HepG2 (cell line): Measurements from ENCODE around the gene NAALAD2. TPM values are rescaled to one million over a fixed set of nuclear protein-coding genes. Genes with fewer than 3 reads are reported as not detected.

Source experiments
- ATAC-seq: fragments of 200-7000 bp; cut with Tn5 transposase; 3 replicates; pipeline ENCODE4 v1.9.1; 2020; ENCODE audit warnings: mild to moderate bottlenecking, moderate library complexity
- BruUV-seq: library from RNA; stranded (reverse); fragments of 400-500 nt; replicated peaks from 2 replicates; lab custom pipeline; 2021; lab: Mats Ljungman, UMichigan
- CTCF ChIA-PET: fragments of 300-600 bp; formaldehyde crosslinking; extraction: SDS; loops from one replicate; lab custom pipeline; 2021; ENCODE audit warnings: low total read pairs, inconsistent platforms, low intra/inter-chr PET ratio; lab: Yijun Ruan, JAX
- POLR2A ChIA-PET: fragments of 350-600 bp; sonication (Branson Sonifier 250); formaldehyde crosslinking; loops from one replicate; lab custom pipeline; 2020; ENCODE audit warnings: antibody characterized with exemption, inconsistent platforms; lab: Yijun Ruan, JAX
- DNase-seq: peaks from one replicate; pipeline ENCODE4 v3.0.0-alpha.2; 2015; ENCODE audit warnings: low spot score
- FAIRE-seq: peaks from 3 replicates; lab custom pipeline; 2011; peaks lifted over from hg19 to GRCh38; lab: Jason Lieb, UNC
- H2AFZ ChIP-seq: one replicate; pipeline ENCODE4 v1.6.1; 2011; ENCODE audit warnings: low read length, inconsistent platforms
- H3K27ac ChIP-seq: fragments of 300-600 bp; 3 replicates; pipeline ENCODE4 v1.8.0; 2011; ENCODE audit warnings: mixed run types, mild to moderate bottlenecking, mixed read lengths, low read length, inconsistent platforms; ENCODE audit not compliant: insufficient read depth; ENCODE audit errors: extremely low read length
- H3K27me3 ChIP-seq, 2 experiments: fragments of 200-600 bp in 1 of 2; 2 replicates in 1 of 2; 3 replicates in 1 of 2; pipeline versions ENCODE4 v1.6.0 to v1.8.0; 2011; ENCODE audit warnings: low read length in 2 of 2, mild to moderate bottlenecking in 2 of 2, moderate library complexity in 2 of 2, inconsistent platforms in 1 of 2; ENCODE audit not compliant: insufficient read depth in 2 of 2, control insufficient read depth in 1 of 2
- H3K36me3 ChIP-seq, 2 experiments: fragments of 200-600 bp in 1 of 2; replicated peaks in 1 of 2; 2 replicates in 1 of 2; 3 replicates in 1 of 2; pipeline versions ENCODE4 v1.5.1 to v1.8.0; 2011; ENCODE audit warnings: low read length in 2 of 2, inconsistent platforms in 1 of 2; ENCODE audit not compliant: insufficient read depth in 2 of 2, control insufficient read depth in 1 of 2
- H3K4me1 ChIP-seq: 2 replicates; pipeline ENCODE4 v1.5.1; 2012; ENCODE audit warnings: low read length, inconsistent platforms; ENCODE audit not compliant: insufficient read depth
- H3K4me2 ChIP-seq: 2 replicates; pipeline ENCODE4 v1.6.0; 2011; ENCODE audit warnings: low read depth, low read length, inconsistent platforms
- H3K4me3 ChIP-seq, 3 experiments: fragments of 200-600 bp in 1 of 3; sonication (generic), shearing (Covaris generic) in 1 of 3; replicated peaks in 1 of 3; 2 replicates each; pipeline ENCODE4 v1.5.1; 2011 to 2016; ENCODE audit warnings: low read length in 3 of 3, inconsistent platforms in 2 of 3, low read depth in 2 of 3, mild to moderate bottlenecking in 2 of 3, control low read depth in 1 of 3, mixed read lengths in 1 of 3; ENCODE audit not compliant: insufficient read depth in 1 of 3
- H3K79me2 ChIP-seq: one replicate; pipeline ENCODE4 v1.6.1; 2011; ENCODE audit warnings: low read length, inconsistent platforms; ENCODE audit not compliant: insufficient read depth
- H3K9ac ChIP-seq: 2 replicates; pipeline ENCODE4 v1.6.0; 2011; ENCODE audit warnings: mild to moderate bottlenecking, low read depth, low read length, inconsistent platforms; ENCODE audit not compliant: insufficient read depth
- H3K9me3 ChIP-seq: 2 replicates; pipeline ENCODE4 v1.5.1; 2012; ENCODE audit warnings: mild to moderate bottlenecking, low read length
- H4K20me1 ChIP-seq: 2 replicates; pipeline ENCODE4 v1.6.0; 2011; ENCODE audit warnings: inconsistent platforms, mild to moderate bottlenecking, low read length, moderate library complexity; ENCODE audit not compliant: insufficient read depth
- DNMT1 ChIP-seq: sonication (generic); formaldehyde crosslinking; IDR thresholded peaks from 2 replicates; pipeline ENCODE4 v1.5.1; 2020; ENCODE audit warnings: mild to moderate bottlenecking, missing genetic modification reagents
- HNRNPUL1 ChIP-seq: fragments of 200-400 bp; formaldehyde crosslinking; IDR thresholded peaks from 2 replicates; pipeline ENCODE4 v1.6.1; 2017; ENCODE audit warnings: low read depth, mild to moderate bottlenecking, low read length, moderate library complexity
- MAFG ChIP-seq: sonication (generic); formaldehyde crosslinking; IDR thresholded peaks from 2 replicates; pipeline ENCODE4 v1.5.1; 2020; ENCODE audit warnings: mild to moderate bottlenecking, missing genetic modification reagents
- MEIS2 ChIP-seq: sonication (generic); formaldehyde crosslinking; IDR thresholded peaks from 2 replicates; pipeline ENCODE4 v1.9.0; 2021; ENCODE audit warnings: mild to moderate bottlenecking, missing genetic modification reagents
- NCOA2 ChIP-seq: sonication (generic); formaldehyde crosslinking; IDR thresholded peaks from 2 replicates; pipeline ENCODE4 v1.8.0; 2022; ENCODE audit warnings: inconsistent platforms
- NFKB2 ChIP-seq: sonication (generic); formaldehyde crosslinking; IDR thresholded peaks from 2 replicates; pipeline ENCODE4 v1.4.0; 2020; ENCODE audit warnings: missing genetic modification reagents, borderline replicate concordance
- PCBP1 ChIP-seq: fragments of 200-400 bp; formaldehyde crosslinking; IDR thresholded peaks from 2 replicates; pipeline ENCODE4 v1.6.1; 2017; ENCODE audit warnings: mild to moderate bottlenecking, low read depth, low read length, borderline replicate concordance
- ZMYM4 ChIP-seq: sonication (generic); formaldehyde crosslinking; IDR thresholded peaks from 2 replicates; pipeline ENCODE4 v1.8.1; 2023; ENCODE audit warnings: mild to moderate bottlenecking, missing genetic modification reagents
- ZNF484 ChIP-seq: sonication (generic); formaldehyde crosslinking; IDR thresholded peaks from 2 replicates; pipeline ENCODE4 v1.5.1; 2020; ENCODE audit warnings: mild to moderate bottlenecking, low read depth, missing genetic modification reagents, borderline replicate concordance
- ZNF543 ChIP-seq: sonication (generic); formaldehyde crosslinking; IDR thresholded peaks from 2 replicates; pipeline ENCODE4 v1.4.0; 2020; ENCODE audit warnings: mild to moderate bottlenecking, missing genetic modification reagents
- WGBS: methylation state at CpG from one replicate; pipeline ENCODE4 v1.1.6; 2017; ENCODE audit warnings: low lambda C conversion rate; 5-methylcytosine and 5-hydroxymethylcytosine counted together
- in situ Hi-C: cut with HindIII; loops from 2 replicates; pipeline ENCODE4 v1.10.0; 2017; ENCODE audit warnings: low pct_unique_long_range_greater_than_20kb; ENCODE audit not compliant: extremely low pct_ligation_motif_present
- intact Hi-C: fragments of 100-400 bp; cut with micrococcal nuclease; formaldehyde crosslinking; loops from one replicate; pipeline ENCODE4 v1.10.0; 2022; ENCODE audit not compliant: unreplicated experiment
- polyA plus RNA-seq, 8 experiments: library from polyadenylated mRNA; depleted of rRNA in 3 of 8; stranded (reverse) in 7 of 8; unstranded in 1 of 8; fragments of >200 nt; fragmentation: Illumina TruSeq in 4 of 8; extraction: Trizol in 4 of 8; gene quantifications; 2 replicates each; pipeline versions ENCODE4 v1.2.1 to v1.2.3, GENCODE V29; 2011 to 2016; ENCODE audit warnings: low read depth in 4 of 8, missing spikeins in 1 of 8, mixed read lengths in 1 of 8; ENCODE audit not compliant: insufficient read depth in 1 of 8
- total RNA-seq, 5 experiments: library from RNA; depleted of rRNA; stranded (reverse); fragments of >200 nt; fragmentation: Illumina TruSeq; extraction: Trizol; gene quantifications; 2 replicates each; pipeline ENCODE4 v1.2.3, GENCODE V29; 2016; ENCODE audit warnings: low read depth in 1 of 5
- TF ChIP-seq, protein P1 (sequence below): sonication (generic); formaldehyde crosslinking; IDR thresholded peaks from 2 replicates; pipeline ENCODE4 v1.5.0; 2020; ENCODE audit warnings: missing genetic modification reagents
- TF ChIP-seq, protein P2 (sequence below): sonication (generic); formaldehyde crosslinking; IDR thresholded peaks from 2 replicates; pipeline ENCODE4 v1.4.0; 2020; ENCODE audit warnings: missing genetic modification reagents, borderline replicate concordance
- TF ChIP-seq, protein P3 (sequence below): sonication (generic); formaldehyde crosslinking; IDR thresholded peaks from 2 replicates; pipeline ENCODE4 v1.4.0; 2020; ENCODE audit warnings: low read depth, mild to moderate bottlenecking, missing genetic modification reagents
- TF ChIP-seq, protein P4 (sequence below): sonication (generic); formaldehyde crosslinking; IDR thresholded peaks from 2 replicates; pipeline ENCODE4 v1.5.0; 2020; ENCODE audit warnings: mild to moderate bottlenecking, missing genetic modification reagents, moderate library complexity
- TF ChIP-seq, protein P5 (sequence below): fragments of 450-650 bp; IDR thresholded peaks from 2 replicates; pipeline ENCODE4 v1.6.1; 2016

NAALAD2 gene
- total and polyA plus RNA-seq, 2 of the 13 experiments (the other 11 are each of a cell fraction or from before 2014, with no cell fraction given) = 8.0 to 8.9 TPM

DNA sequence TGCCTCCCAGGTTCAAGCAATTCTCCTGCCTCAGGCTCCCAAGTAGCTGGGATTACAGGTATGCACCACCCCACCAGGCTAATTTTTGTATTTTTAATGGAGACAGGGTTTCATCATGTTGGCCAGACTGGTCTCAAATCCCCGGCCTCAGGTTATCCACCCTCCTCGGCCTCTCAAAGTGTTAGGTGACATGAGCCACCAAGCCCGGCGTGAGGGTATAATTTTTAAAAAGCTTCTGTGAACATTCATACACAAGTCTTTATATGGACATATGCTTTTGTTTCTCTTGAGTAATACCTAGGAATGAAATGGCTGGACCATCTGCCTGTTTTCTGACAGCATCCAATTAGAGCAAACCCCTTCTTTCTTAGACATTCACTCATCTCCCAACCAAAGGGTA, 14.3 kb upstream of the NAALAD2 start:
- no TSS peak for BruUV-seq
- CTCF ChIA-PET = no interaction called here
- H3K9ac ChIP-seq = no peak overlapping the region
- H3K27me3 ChIP-seq = no peaks in the 10 kb centered on the region; a peak in 1 of 5 replicates
- in situ Hi-C loops = no loop called here
- no peaks in the 10 kb centered on the region for H3K4me1 ChIP-seq
- ATAC-seq = no peak
- no peaks in the 10 kb centered on the region for H4K20me1 ChIP-seq
- no peak overlapping the region for H3K4me3 ChIP-seq
- H3K36me3 ChIP-seq = no peaks in the 10 kb centered on the region
- H2AFZ ChIP-seq = no peak overlapping the region
- H3K4me2 ChIP-seq = no peak overlapping the region
- no peak for FAIRE-seq
- H3K9me3 ChIP-seq = no peaks in the 10 kb centered on the region
- TF ChIP-seq ZNF484 (CRISPR knock-in tag) (no peak), MEIS2 (CRISPR knock-in tag) (no peak), NCOA2 (CRISPR knock-in tag) (no peak), HNRNPUL1 (no peak), ZNF543 (CRISPR knock-in tag) (no peak), ZMYM4 (no peak), PCBP1 (no peak), NFKB2 (CRISPR knock-in tag) (no peak), MAFG (CRISPR knock-in tag) (no peak), DNMT1 (no peak)
- TF ChIP-seq, protein P1, sequence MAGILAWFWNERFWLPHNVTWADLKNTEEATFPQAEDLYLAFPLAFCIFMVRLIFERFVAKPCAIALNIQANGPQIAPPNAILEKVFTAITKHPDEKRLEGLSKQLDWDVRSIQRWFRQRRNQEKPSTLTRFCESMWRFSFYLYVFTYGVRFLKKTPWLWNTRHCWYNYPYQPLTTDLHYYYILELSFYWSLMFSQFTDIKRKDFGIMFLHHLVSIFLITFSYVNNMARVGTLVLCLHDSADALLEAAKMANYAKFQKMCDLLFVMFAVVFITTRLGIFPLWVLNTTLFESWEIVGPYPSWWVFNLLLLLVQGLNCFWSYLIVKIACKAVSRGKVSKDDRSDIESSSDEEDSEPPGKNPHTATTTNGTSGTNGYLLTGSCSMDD = no peak
- TF ChIP-seq, protein P2, sequence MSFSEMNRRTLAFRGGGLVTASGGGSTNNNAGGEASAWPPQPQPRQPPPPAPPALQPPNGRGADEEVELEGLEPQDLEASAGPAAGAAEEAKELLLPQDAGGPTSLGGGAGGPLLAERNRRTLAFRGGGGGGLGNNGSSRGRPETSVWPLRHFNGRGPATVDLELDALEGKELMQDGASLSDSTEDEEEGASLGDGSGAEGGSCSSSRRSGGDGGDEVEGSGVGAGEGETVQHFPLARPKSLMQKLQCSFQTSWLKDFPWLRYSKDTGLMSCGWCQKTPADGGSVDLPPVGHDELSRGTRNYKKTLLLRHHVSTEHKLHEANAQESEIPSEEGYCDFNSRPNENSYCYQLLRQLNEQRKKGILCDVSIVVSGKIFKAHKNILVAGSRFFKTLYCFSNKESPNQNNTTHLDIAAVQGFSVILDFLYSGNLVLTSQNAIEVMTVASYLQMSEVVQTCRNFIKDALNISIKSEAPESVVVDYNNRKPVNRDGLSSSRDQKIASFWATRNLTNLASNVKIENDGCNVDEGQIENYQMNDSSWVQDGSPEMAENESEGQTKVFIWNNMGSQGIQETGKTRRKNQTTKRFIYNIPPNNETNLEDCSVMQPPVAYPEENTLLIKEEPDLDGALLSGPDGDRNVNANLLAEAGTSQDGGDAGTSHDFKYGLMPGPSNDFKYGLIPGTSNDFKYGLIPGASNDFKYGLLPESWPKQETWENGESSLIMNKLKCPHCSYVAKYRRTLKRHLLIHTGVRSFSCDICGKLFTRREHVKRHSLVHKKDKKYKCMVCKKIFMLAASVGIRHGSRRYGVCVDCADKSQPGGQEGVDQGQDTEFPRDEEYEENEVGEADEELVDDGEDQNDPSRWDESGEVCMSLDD = no peak
- TF ChIP-seq, protein P3, sequence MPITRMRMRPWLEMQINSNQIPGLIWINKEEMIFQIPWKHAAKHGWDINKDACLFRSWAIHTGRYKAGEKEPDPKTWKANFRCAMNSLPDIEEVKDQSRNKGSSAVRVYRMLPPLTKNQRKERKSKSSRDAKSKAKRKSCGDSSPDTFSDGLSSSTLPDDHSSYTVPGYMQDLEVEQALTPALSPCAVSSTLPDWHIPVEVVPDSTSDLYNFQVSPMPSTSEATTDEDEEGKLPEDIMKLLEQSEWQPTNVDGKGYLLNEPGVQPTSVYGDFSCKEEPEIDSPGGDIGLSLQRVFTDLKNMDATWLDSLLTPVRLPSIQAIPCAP (CRISPR knock-in tag) = no peak
- TF ChIP-seq, protein P4, sequence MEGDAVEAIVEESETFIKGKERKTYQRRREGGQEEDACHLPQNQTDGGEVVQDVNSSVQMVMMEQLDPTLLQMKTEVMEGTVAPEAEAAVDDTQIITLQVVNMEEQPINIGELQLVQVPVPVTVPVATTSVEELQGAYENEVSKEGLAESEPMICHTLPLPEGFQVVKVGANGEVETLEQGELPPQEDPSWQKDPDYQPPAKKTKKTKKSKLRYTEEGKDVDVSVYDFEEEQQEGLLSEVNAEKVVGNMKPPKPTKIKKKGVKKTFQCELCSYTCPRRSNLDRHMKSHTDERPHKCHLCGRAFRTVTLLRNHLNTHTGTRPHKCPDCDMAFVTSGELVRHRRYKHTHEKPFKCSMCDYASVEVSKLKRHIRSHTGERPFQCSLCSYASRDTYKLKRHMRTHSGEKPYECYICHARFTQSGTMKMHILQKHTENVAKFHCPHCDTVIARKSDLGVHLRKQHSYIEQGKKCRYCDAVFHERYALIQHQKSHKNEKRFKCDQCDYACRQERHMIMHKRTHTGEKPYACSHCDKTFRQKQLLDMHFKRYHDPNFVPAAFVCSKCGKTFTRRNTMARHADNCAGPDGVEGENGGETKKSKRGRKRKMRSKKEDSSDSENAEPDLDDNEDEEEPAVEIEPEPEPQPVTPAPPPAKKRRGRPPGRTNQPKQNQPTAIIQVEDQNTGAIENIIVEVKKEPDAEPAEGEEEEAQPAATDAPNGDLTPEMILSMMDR (CRISPR knock-in tag) = no peak
- TF ChIP-seq, protein P5, sequence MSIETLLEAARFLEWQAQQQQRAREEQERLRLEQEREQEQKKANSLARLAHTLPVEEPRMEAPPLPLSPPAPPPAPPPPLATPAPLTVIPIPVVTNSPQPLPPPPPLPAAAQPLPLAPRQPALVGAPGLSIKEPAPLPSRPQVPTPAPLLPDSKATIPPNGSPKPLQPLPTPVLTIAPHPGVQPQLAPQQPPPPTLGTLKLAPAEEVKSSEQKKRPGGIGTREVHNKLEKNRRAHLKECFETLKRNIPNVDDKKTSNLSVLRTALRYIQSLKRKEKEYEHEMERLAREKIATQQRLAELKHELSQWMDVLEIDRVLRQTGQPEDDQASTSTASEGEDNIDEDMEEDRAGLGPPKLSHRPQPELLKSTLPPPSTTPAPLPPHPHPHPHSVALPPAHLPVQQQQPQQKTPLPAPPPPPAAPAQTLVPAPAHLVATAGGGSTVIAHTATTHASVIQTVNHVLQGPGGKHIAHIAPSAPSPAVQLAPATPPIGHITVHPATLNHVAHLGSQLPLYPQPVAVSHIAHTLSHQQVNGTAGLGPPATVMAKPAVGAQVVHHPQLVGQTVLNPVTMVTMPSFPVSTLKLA = no peak
- TF ChIP-seq, all 625 proteins: peak for 0
- intact Hi-C loops = no loop called here
- POLR2A ChIA-PET = no interaction called here
- no peak for DNase-seq
- WGBS = 84% methylated on average over 4 of the region's 4 CpGs
- no peaks in the 10 kb centered on the region for H3K79me2 ChIP-seq
- H3K27ac ChIP-seq = no peak overlapping the region
